DOHH2 (cell line): Measurements from ENCODE around the gene NFYC.

ENCODE experiments used
- EZH2phosphoT487 ChIP-seq: fragments of 200-600 bp; sonication (generic); IDR thresholded peaks from 2 replicates; pipeline ENCODE4 v1.6.1; 2017; ENCODE audit warnings: borderline replicate concordance, mild to moderate bottlenecking, antibody characterized with exemption, low read length, moderate library complexity, mixed read lengths
- TF ChIP-seq, protein P1 (sequence below): fragments of 200-600 bp; sonication (generic); IDR thresholded peaks from one replicate; pipeline ENCODE4 v1.5.1; 2014; ENCODE audit warnings: antibody characterized with exemption, mild to moderate bottlenecking, low read depth, low read length; ENCODE audit not compliant: poor library complexity, severe bottlenecking

DNA sequence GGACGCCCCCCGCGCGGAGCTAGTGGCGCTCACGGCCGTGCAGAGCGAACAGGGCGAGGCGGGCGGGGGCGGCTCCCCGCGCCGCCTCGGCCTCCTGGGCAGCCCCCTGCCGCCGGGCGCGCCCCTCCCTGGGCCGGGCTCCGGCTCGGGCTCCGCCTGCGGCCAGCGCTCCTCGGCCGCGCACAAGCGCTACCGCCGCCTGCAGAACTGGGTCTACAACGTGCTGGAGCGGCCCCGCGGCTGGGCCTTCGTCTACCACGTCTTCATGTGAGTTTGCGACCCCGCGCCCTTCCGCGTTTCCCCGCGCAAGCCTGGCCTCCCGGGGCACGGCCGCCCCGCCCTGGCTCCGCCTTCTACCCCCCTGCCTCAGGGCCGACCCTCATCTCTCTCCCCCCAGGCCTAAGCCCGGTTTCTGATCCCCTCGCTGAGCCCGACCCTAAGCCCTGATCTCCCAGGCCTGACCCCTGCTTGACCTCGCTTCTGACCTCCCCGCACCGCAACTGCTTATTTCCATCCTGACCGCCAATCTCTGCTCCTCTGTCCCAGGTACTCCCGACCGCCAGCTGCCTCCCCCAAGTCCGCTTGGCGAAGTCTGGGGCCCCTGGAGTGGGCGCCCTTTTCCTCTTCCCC lies 92.8 kb downstream of the NFYC start:
- TF ChIP-seq, protein P1, sequence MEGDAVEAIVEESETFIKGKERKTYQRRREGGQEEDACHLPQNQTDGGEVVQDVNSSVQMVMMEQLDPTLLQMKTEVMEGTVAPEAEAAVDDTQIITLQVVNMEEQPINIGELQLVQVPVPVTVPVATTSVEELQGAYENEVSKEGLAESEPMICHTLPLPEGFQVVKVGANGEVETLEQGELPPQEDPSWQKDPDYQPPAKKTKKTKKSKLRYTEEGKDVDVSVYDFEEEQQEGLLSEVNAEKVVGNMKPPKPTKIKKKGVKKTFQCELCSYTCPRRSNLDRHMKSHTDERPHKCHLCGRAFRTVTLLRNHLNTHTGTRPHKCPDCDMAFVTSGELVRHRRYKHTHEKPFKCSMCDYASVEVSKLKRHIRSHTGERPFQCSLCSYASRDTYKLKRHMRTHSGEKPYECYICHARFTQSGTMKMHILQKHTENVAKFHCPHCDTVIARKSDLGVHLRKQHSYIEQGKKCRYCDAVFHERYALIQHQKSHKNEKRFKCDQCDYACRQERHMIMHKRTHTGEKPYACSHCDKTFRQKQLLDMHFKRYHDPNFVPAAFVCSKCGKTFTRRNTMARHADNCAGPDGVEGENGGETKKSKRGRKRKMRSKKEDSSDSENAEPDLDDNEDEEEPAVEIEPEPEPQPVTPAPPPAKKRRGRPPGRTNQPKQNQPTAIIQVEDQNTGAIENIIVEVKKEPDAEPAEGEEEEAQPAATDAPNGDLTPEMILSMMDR, result no peak
- 0 out of 2 replicates have a peak, but pooled peaks have one; percentile 37 for TF ChIP-seq EZH2phosphoT487
